ENCODE data around the gene IL2RA. TPM values are rescaled to one million over a fixed set of nuclear protein-coding genes. Genes with fewer than 3 reads are reported as not detected.

Gene IL2RA
- total RNA-seq, 1 donor from 2014 or later, result 4.3 TPM

DNA sequence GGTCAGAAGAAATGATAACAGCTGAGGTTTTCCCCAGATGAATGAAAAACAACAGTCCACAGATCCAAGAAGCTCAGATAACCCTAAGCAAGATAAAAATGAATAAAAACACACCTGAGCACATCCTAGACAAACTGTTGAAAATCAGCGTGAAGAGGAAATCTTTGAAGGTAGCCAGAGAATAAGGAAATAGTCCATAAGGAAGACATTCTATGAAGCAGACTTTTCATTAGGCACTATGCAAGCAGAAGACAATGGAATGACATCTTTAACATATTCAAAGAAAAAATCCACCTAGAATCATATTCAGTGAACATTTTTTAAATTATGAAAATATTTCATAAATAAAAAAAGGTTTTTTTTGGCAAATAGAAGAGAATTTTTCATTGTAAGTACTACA, 69.8 kb downstream of the IL2RA start:
- Histone ChIP-seq H3K4me3 (no peak overlapping the region), H3K36me3 (no peaks in the 10 kb centered on the region), H3K9me3 (peaks cover 8% of the 10 kb centered on the region), H3K27ac (no peak overlapping the region), H3K4me1 (no peaks in the 10 kb centered on the region), H3K27me3 (no peaks in the 10 kb centered on the region)
- TF ChIP-seq, protein P1, sequence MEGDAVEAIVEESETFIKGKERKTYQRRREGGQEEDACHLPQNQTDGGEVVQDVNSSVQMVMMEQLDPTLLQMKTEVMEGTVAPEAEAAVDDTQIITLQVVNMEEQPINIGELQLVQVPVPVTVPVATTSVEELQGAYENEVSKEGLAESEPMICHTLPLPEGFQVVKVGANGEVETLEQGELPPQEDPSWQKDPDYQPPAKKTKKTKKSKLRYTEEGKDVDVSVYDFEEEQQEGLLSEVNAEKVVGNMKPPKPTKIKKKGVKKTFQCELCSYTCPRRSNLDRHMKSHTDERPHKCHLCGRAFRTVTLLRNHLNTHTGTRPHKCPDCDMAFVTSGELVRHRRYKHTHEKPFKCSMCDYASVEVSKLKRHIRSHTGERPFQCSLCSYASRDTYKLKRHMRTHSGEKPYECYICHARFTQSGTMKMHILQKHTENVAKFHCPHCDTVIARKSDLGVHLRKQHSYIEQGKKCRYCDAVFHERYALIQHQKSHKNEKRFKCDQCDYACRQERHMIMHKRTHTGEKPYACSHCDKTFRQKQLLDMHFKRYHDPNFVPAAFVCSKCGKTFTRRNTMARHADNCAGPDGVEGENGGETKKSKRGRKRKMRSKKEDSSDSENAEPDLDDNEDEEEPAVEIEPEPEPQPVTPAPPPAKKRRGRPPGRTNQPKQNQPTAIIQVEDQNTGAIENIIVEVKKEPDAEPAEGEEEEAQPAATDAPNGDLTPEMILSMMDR (IDR thresholded peaks at IDR 0.05), result no peak
- DNase-seq (no peak), ATAC-seq (no peak)
- intact Hi-C loops (cut with DNase I), result no loop called here

DNA sequence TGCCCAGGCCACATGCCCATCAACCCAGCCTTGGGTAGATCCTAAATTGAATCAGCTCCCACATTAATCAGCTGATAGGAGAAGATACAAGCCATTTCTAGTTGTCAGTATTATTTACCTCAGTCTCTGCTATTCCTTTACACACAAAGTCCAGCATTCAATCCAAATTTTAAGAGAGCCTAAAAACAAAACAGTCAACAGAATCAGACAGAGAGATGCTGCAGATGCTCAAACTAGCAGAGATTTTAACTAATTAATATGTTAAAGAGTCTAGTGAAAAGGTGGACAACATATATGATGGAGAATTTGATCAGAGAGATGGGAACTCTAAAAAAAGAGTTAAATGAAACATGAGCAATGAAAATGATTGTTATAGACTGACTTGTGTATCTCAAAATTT, 70.5 kb downstream of the IL2RA start:
- TF ChIP-seq, protein P1 (IDR thresholded peaks at IDR 0.05), result no peak
- H3K36me3 ChIP-seq, result no peaks in the 10 kb centered on the region
- no peaks in the 10 kb centered on the region for H3K4me1 ChIP-seq
- no peak overlapping the region for H3K4me3 ChIP-seq
- no peaks in the 10 kb centered on the region for H3K27me3 ChIP-seq
- H3K9me3 ChIP-seq, result peaks cover 8% of the 10 kb centered on the region
- no peak for DNase-seq
- intact Hi-C loops (cut with DNase I), result no loop called here
- ATAC-seq, result no peak
- no peak overlapping the region for H3K27ac ChIP-seq

DNA sequence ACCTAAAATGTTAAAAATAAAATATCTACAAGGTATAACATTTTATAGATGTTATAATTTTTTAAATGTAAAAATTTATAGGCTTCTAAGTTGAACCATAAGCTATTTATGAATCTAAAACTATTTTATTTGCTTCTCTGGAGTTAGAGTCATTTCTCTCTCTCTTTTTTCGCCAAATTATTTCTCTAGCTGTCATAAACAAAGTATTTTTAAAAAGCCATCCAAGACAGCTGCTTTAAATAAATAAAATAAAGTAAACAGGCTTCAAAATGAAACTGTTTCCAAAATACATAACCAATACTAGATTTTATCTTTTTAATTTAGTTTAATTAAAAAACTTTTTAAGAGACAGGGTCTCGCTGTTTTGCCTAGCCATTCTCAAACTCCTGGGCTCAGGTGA, 72.4 kb downstream of the IL2RA start:
- Histone ChIP-seq H3K36me3 (no peaks in the 10 kb centered on the region), H3K27me3 (no peaks in the 10 kb centered on the region), H3K4me1 (no peaks in the 10 kb centered on the region), H3K27ac (peak overlapping the region; percentile 39), H3K9me3 (peaks cover 8% of the 10 kb centered on the region), H3K4me3 (no peak overlapping the region)
- intact Hi-C loops (cut with DNase I), result no loop called here
- ATAC-seq, result no peak
- no peak for DNase-seq
- TF ChIP-seq, protein P1 (IDR thresholded peaks at IDR 0.05), result no peak

- no peak for DNase-seq
- Histone ChIP-seq H3K27ac (peak overlapping the region; percentile 32), H3K4me3 (no peak overlapping the region), H3K27me3 (no peaks in the 10 kb centered on the region), H3K36me3 (no peaks in the 10 kb centered on the region), H3K9me3 (no peaks in the 10 kb centered on the region), H3K4me1 (no peaks in the 10 kb centered on the region)
- ATAC-seq, result no peak
- TF ChIP-seq, protein P1 (IDR thresholded peaks at IDR 0.05), result no peak
- intact Hi-C loops (cut with DNase I), result no loop called here
These were observed 73.7 kb downstream of the IL2RA start for GRCh38 chr10:5988336-5988920.

- ATAC-seq (peak; percentile 38), DNase-seq (no peak)
- no peaks in the 10 kb centered on the region for H3K27me3 ChIP-seq
- no peaks in the 10 kb centered on the region for H3K36me3 ChIP-seq
- H3K4me1 ChIP-seq, result no peaks in the 10 kb centered on the region
- TF ChIP-seq, protein P1 (IDR thresholded peaks at IDR 0.05), result no peak
- no peaks in the 10 kb centered on the region for H3K9me3 ChIP-seq
- H3K4me3 ChIP-seq, result no peak overlapping the region
- H3K27ac ChIP-seq, result peak overlapping the region; percentile 32
- intact Hi-C loops (cut with DNase I), result no loop called here
These were observed 74.4 kb downstream of the IL2RA start for GRCh38 chr10:5987747-5988146.

- intact Hi-C loops (cut with DNase I), result no loop called here
- Histone ChIP-seq H3K4me1 (no peaks in the 10 kb centered on the region), H3K4me3 (no peak overlapping the region), H3K27ac (no peak overlapping the region), H3K9me3 (no peaks in the 10 kb centered on the region), H3K36me3 (no peaks in the 10 kb centered on the region), H3K27me3 (no peaks in the 10 kb centered on the region)
- TF ChIP-seq, protein P1 (IDR thresholded peaks at IDR 0.05), result no peak
- ATAC-seq (no peak), DNase-seq (no peak)
These were observed 77.1 kb downstream of the IL2RA start for GRCh38 chr10:5985029-5985428.

All from upper lobe of right lung (tissue), 1 donor.